Neuronal stem cell (in vitro differentiated cells): ENCODE data around the gene PTPN3.

Source experiments
- DNase-seq: peaks from one replicate; pipeline ENCODE4 v3.0.0-alpha.2; 2013; ENCODE audit warnings: low spot score
- H2AFZ ChIP-seq: one replicate; pipeline ENCODE4 v1.6.1; 2013; ENCODE audit warnings: mild to moderate bottlenecking, low read length, inconsistent platforms
- H2AK5ac ChIP-seq: 2 replicates; pipeline ENCODE4 v1.6.1; 2013; ENCODE audit warnings: low read depth, mild to moderate bottlenecking, inconsistent platforms, low read length, moderate library complexity, mixed read lengths
- H2BK120ac ChIP-seq: 2 replicates; pipeline ENCODE4 v1.6.1; 2013; ENCODE audit warnings: low read depth, mild to moderate bottlenecking, inconsistent platforms, low read length, moderate library complexity, mixed read lengths
- H2BK12ac ChIP-seq: one replicate; pipeline ENCODE4 v1.6.1; 2013; ENCODE audit warnings: low read length, inconsistent platforms
- H2BK15ac ChIP-seq: 2 replicates; pipeline ENCODE4 v1.6.1; 2013; ENCODE audit warnings: mild to moderate bottlenecking, low read length, inconsistent platforms, mixed read lengths
- H2BK5ac ChIP-seq: one replicate; pipeline ENCODE4 v1.6.1; 2013; ENCODE audit warnings: inconsistent platforms, mild to moderate bottlenecking, low read length, moderate library complexity
- H3K14ac ChIP-seq: one replicate; pipeline ENCODE4 v1.6.1; 2013; ENCODE audit warnings: low read length, inconsistent platforms
- H3K18ac ChIP-seq: 2 replicates; pipeline ENCODE4 v1.6.1; 2013; ENCODE audit warnings: low read length, inconsistent platforms
- H3K23ac ChIP-seq: 2 replicates; pipeline ENCODE4 v1.6.1; 2013; ENCODE audit warnings: low read depth, mild to moderate bottlenecking, mixed read lengths, low read length, inconsistent platforms; ENCODE audit not compliant: poor library complexity
- H3K27ac ChIP-seq: replicated peaks from 3 replicates; pipeline ENCODE4 v1.5.1; 2013; ENCODE audit warnings: low read length, inconsistent platforms
- H3K27me3 ChIP-seq, 3 experiments: 2 replicates each; pipeline ENCODE4 v1.6.1; 2013; ENCODE audit warnings: low read length in 3 of 3, mild to moderate bottlenecking in 2 of 3, inconsistent platforms in 1 of 3, low read depth in 1 of 3, mixed read lengths in 1 of 3, moderate library complexity in 1 of 3; ENCODE audit not compliant: control insufficient read depth in 3 of 3, insufficient read depth in 3 of 3
- H3K36me3 ChIP-seq, 2 donors: replicated peaks in 1 of 2; 2 replicates each; pipeline ENCODE4 v1.6.1; 2013; ENCODE audit warnings: low read length in 2 of 2; ENCODE audit not compliant: control insufficient read depth in 2 of 2, insufficient read depth in 2 of 2
- H3K4ac ChIP-seq: 2 replicates; pipeline ENCODE4 v1.6.1; 2013; ENCODE audit warnings: inconsistent platforms, mild to moderate bottlenecking, low read length, moderate library complexity
- H3K4me1 ChIP-seq, 2 donors: 1 replicate in 1 of 2; 2 replicates in 1 of 2; pipeline ENCODE4 v1.6.1; 2013; ENCODE audit warnings: low read length in 2 of 2, low read depth in 1 of 2; ENCODE audit not compliant: control insufficient read depth in 2 of 2, insufficient read depth in 1 of 2
- H3K4me2 ChIP-seq: one replicate; pipeline ENCODE4 v1.6.1; 2013; ENCODE audit warnings: mild to moderate bottlenecking, low read length, inconsistent platforms; ENCODE audit not compliant: insufficient read depth, poor library complexity, severe bottlenecking
- H3K4me3 ChIP-seq, 2 donors: 2 replicates each; pipeline ENCODE4 v1.5.1; 2013; ENCODE audit warnings: low read length in 2 of 2, mild to moderate bottlenecking in 2 of 2, inconsistent platforms in 1 of 2, moderate library complexity in 1 of 2
- H3K79me1 ChIP-seq: one replicate; pipeline ENCODE4 v1.6.1; 2013; ENCODE audit warnings: low read depth, mild to moderate bottlenecking, inconsistent platforms, low read length, moderate library complexity
- H3K9ac ChIP-seq: one replicate; pipeline ENCODE4 v1.6.1; 2013; ENCODE audit warnings: mild to moderate bottlenecking, low read depth, low read length, inconsistent platforms; ENCODE audit not compliant: poor library complexity
- H3K9me3 ChIP-seq, 2 donors: replicated peaks in 1 of 2; 2 replicates each; pipeline versions ENCODE3 to v1.6.1; 2013; ENCODE audit warnings: low read length in 2 of 2, mild to moderate bottlenecking in 2 of 2, inconsistent platforms in 1 of 2, low read depth in 1 of 2, mixed read lengths in 1 of 2, moderate library complexity in 1 of 2; ENCODE audit not compliant: control insufficient read depth in 2 of 2, insufficient read depth in 1 of 2
- H4K8ac ChIP-seq: one replicate; pipeline ENCODE4 v1.6.1; 2013; ENCODE audit warnings: low read depth, mild to moderate bottlenecking, inconsistent platforms, low read length, moderate library complexity
- H4K91ac ChIP-seq: one replicate; pipeline ENCODE4 v1.6.1; 2013; ENCODE audit warnings: low read length, low read depth, mild to moderate bottlenecking, inconsistent platforms; ENCODE audit not compliant: poor library complexity
- WGBS, 2 donors: extraction: QIAGEN DNeasy Blood & Tissue Kit; methylation state at CpG; one replicate each; pipeline ENCODE4 v1.1.7; 2013; ENCODE audit warnings: missing lambda C conversion rate in 2 of 2, mixed read lengths in 1 of 2; ENCODE audit not compliant: insufficient read length in 2 of 2, insufficient replicate concordance in 1 of 2; ENCODE audit errors: extremely low coverage in 2 of 2; 5-methylcytosine and 5-hydroxymethylcytosine counted together

PTPN3 gene

DNA sequence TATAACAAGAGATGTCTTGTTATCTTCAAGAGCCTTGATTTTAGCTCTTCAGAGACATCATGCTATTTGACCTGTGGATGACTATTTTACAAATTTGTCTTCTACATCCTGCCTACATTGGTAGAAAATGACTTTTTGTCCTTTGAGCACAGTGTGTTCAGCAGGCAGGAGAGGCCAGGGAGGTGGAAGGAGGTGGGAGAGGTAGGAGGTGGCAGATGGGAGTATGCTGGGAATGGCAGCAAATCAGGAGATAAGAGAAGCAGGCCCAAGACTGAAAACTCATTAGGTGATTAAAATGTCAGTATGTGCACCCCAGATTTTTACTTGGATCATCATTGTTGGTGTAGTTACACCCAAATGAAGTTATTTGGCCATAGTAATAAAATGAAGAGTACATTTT, 44.1 kb downstream of the PTPN3 start:
- Histone ChIP-seq H3K27ac (no peak overlapping the region), H2BK5ac (no peak overlapping the region), H4K91ac (no peak overlapping the region), H3K4me2 (no peak overlapping the region), H2BK12ac (no peak overlapping the region), H3K4ac (no peak overlapping the region), H3K4me3 (no peak overlapping the region), H3K14ac (no peak overlapping the region), H3K4me1 (peaks cover 2 to 5% of the 10 kb centered on the region in 2 donors), H2BK120ac (no peak overlapping the region), H3K9ac (no peak overlapping the region), H3K79me1 (no peaks in the 10 kb centered on the region), H3K27me3 (no peaks in the 10 kb centered on the region), H2BK15ac (no peak overlapping the region), H3K9me3 (peaks cover 0 to 3% of the 10 kb centered on the region in 2 donors), H4K8ac (no peak overlapping the region), H3K18ac (no peak overlapping the region), H3K36me3 (no peaks in the 10 kb centered on the region), H2AFZ (no peak overlapping the region), H3K23ac (no peak overlapping the region), H2AK5ac (no peak overlapping the region)
- DNase-seq: no peak

DNA sequence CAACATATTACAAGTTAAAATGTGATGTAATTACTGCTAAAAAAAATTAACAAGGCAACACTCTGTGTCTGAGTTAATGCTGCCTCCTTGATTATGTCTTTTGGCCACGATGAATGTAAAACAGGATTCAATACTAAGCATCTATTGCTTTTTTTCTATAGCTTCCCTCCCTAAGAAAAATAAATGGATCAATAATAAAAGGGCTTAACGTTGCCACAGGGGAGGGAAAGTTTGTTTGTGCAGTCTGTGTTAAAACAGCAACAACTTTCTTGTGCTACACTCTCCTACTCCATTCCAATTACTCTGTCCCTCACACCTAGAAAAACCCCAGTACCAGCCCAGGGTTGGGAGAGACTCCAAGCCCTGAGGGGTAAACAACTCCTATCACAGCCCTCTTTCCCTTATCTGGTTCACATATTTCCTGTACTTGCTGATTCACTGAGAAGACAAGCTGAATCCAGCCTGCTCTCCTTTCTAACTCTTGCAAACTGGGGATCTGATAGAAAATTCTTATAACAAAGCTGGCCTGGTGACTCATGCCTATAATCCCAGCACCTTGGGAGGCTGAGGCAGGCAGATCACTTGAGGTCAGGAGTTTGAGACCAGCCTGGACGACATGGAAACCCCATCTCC, 44.8 kb downstream of the PTPN3 start:
- H3K14ac ChIP-seq: no peak overlapping the region
- H3K4ac ChIP-seq: no peak overlapping the region
- WGBS, 2 donors: no CpG with 5 or more reads among the region's 3 CpGs
- no peak overlapping the region for H4K91ac ChIP-seq
- H3K9me3 ChIP-seq: peaks cover 0 to 3% of the 10 kb centered on the region in 2 donors
- no peaks in the 10 kb centered on the region for H3K79me1 ChIP-seq
- H3K18ac ChIP-seq: no peak overlapping the region
- no peak overlapping the region for H3K4me3 ChIP-seq
- H2AFZ ChIP-seq: no peak overlapping the region
- peaks cover 2 to 5% of the 10 kb centered on the region in 2 donors for H3K4me1 ChIP-seq
- no peak overlapping the region for H2BK15ac ChIP-seq
- no peak overlapping the region for H2BK12ac ChIP-seq
- H3K4me2 ChIP-seq: no peak overlapping the region
- H2BK120ac ChIP-seq: no peak overlapping the region
- H4K8ac ChIP-seq: no peak overlapping the region
- H3K36me3 ChIP-seq: no peaks in the 10 kb centered on the region
- DNase-seq: no peak
- no peak overlapping the region for H3K9ac ChIP-seq
- no peak overlapping the region for H2AK5ac ChIP-seq
- no peak overlapping the region for H2BK5ac ChIP-seq
- no peak overlapping the region for H3K27ac ChIP-seq
- no peaks in the 10 kb centered on the region for H3K27me3 ChIP-seq
- no peak overlapping the region for H3K23ac ChIP-seq

DNA sequence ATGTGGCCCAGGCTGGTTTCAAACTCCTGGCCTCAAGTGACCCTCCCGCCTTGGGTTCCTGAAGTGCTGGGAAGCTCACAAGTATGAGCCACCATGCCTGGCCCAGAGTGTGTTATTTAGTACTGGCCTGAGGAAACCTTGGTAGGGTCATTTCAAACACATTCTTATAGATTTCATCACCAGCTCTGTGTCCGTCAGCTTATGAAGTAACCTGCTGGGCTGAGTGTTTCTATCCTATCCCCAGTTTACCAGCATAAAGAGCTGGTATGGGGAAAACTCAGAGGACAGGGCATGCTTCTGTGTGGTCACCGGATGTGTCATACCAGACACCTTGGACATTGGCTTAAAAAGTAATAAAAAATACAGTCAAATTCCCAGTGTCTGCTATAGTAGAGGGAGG, 45.3 kb downstream of the PTPN3 start:
- Histone ChIP-seq H3K4me1 (peaks cover 7 to 9% of the 10 kb centered on the region in 2 donors), H3K4ac (no peak overlapping the region), H2AFZ (no peak overlapping the region), H3K36me3 (no peaks in the 10 kb centered on the region), H2BK12ac (no peak overlapping the region), H3K23ac (no peak overlapping the region), H3K27ac (no peak overlapping the region), H3K27me3 (no peaks in the 10 kb centered on the region), H2BK15ac (no peak overlapping the region), H3K18ac (no peak overlapping the region), H3K4me2 (no peak overlapping the region), H2BK5ac (no peak overlapping the region), H3K4me3 (no peak overlapping the region), H4K8ac (no peak overlapping the region), H2BK120ac (no peak overlapping the region), H3K9ac (no peak overlapping the region), H3K9me3 (peaks cover 0 to under 1% of the 10 kb centered on the region in 2 donors), H3K79me1 (no peaks in the 10 kb centered on the region), H3K14ac (no peak overlapping the region), H4K91ac (no peak overlapping the region), H2AK5ac (no peak overlapping the region)
- WGBS, 2 donors: no CpG with 5 or more reads among the region's 3 CpGs
- no peak for DNase-seq

DNA sequence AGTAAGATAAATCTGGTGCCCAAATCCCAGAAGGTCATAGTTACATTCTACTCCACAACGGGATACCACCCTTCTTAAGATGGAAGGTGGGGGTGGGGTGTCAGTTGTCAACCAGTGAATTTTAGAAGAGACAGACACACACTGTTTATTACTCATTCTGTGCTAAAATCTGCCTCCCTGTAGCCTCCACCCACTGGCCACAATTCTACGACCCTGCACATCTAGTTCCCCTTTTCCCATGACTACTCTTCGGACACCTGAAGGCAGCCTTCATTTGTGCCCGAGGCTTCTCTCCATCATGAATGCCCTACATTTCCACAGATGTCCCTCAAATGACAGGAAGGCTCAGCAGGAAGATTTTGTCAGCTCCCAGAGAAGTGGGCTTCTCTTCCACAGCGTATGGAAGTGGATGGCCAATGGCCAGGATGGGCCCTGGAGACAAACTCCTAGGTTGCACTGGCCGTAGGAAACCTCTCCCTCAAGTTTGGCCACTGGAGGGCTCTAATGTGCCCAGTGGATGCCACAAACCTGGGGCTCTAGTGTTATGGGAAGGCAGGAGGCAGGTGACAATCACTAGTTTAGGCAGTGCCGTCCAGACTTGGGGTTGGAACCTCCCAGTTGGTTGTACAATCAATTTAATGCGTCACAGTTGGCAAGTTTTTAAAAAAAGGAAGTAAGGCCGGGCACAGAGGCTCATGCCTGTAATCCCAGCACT, 46.6 kb downstream of the PTPN3 start:
- no peaks in the 10 kb centered on the region for H3K27me3 ChIP-seq
- no peak overlapping the region for H2BK120ac ChIP-seq
- H2AK5ac ChIP-seq: no peak overlapping the region
- no peak overlapping the region for H3K4me2 ChIP-seq
- H4K91ac ChIP-seq: no peak overlapping the region
- no peaks in the 10 kb centered on the region for H3K36me3 ChIP-seq
- H2BK5ac ChIP-seq: no peak overlapping the region
- no peak overlapping the region for H3K14ac ChIP-seq
- H3K79me1 ChIP-seq: no peaks in the 10 kb centered on the region
- DNase-seq: no peak
- H3K4me1 ChIP-seq: peaks cover 8 to 10% of the 10 kb centered on the region in 2 donors
- no peak overlapping the region for H2BK12ac ChIP-seq
- H3K4me3 ChIP-seq: no peak overlapping the region
- WGBS, 2 donors: no CpG with 5 or more reads among the region's 9 CpGs
- H2BK15ac ChIP-seq: no peak overlapping the region
- H3K27ac ChIP-seq: no peak overlapping the region
- no peak overlapping the region for H3K4ac ChIP-seq
- H3K23ac ChIP-seq: no peak overlapping the region
- no peaks in the 10 kb centered on the region for H3K9me3 ChIP-seq
- no peak overlapping the region for H3K18ac ChIP-seq
- H2AFZ ChIP-seq: no peak overlapping the region
- H4K8ac ChIP-seq: no peak overlapping the region
- no peak overlapping the region for H3K9ac ChIP-seq
